Ishikawa (cell line): ENCODE data around the gene GIT2.

Experiments
- CEBPB ChIP-seq: IDR thresholded peaks from 2 replicates; pipeline ENCODE4 v1.6.1; 2012
- CREB1 ChIP-seq: IDR thresholded peaks from 2 replicates; pipeline ENCODE4 v1.6.1; 2012; ENCODE audit warnings: low read depth
- EGR1 ChIP-seq: IDR thresholded peaks from 2 replicates; pipeline ENCODE4 v1.6.1; 2012
- EP300 ChIP-seq: IDR thresholded peaks from 2 replicates; pipeline ENCODE4 v1.6.1; 2012; ENCODE audit warnings: borderline replicate concordance
- FOXM1 ChIP-seq: IDR thresholded peaks from 2 replicates; pipeline ENCODE4 v1.6.1; 2012; ENCODE audit warnings: low read depth, borderline replicate concordance
- MAX ChIP-seq: IDR thresholded peaks from 2 replicates; pipeline ENCODE4 v1.6.1; 2012
- NFIC ChIP-seq: IDR thresholded peaks from 2 replicates; pipeline ENCODE4 v1.6.1; 2012
- RAD21 ChIP-seq: IDR thresholded peaks from 2 replicates; pipeline ENCODE4 v1.6.1; 2012; ENCODE audit warnings: low read depth
- REST ChIP-seq: IDR thresholded peaks from 2 replicates; pipeline ENCODE4 v1.6.1; 2012; ENCODE audit warnings: low read depth, mild to moderate bottlenecking
- TAF1 ChIP-seq: IDR thresholded peaks from 2 replicates; pipeline ENCODE4 v1.6.1; 2012; ENCODE audit warnings: low read depth, mild to moderate bottlenecking
- TCF12 ChIP-seq: IDR thresholded peaks from 2 replicates; pipeline ENCODE4 v1.6.1; 2012; ENCODE audit warnings: low read depth
- TEAD4 ChIP-seq: IDR thresholded peaks from 2 replicates; pipeline ENCODE4 v1.6.1; 2012
- YY1 ChIP-seq: IDR thresholded peaks from 2 replicates; pipeline ENCODE4 v1.6.1; 2012; ENCODE audit warnings: low read depth
- ZBTB7A ChIP-seq: IDR thresholded peaks from 2 replicates; pipeline ENCODE4 v1.6.1; 2012; ENCODE audit warnings: low read depth
- TF ChIP-seq, protein P1 (sequence below): IDR thresholded peaks from 2 replicates; pipeline ENCODE4 v1.6.1; 2012

GIT2 gene

GRCh38 chr12:109998904-109999648, 2.9 kb upstream of the GIT2 start, which contains the start of gene ANKRD13A:
TSS of gene ANKRD13A (plus strand) at chr12:109999430. CDS start at chr12:109999689, 259 bp downstream.
- TF ChIP-seq ZBTB7A (peak; percentile 91; the same call in 1 of the 2 replicates), CREB1 (no peak), NFIC (no peak), MAX (peak; percentile 96), REST (no peak), CEBPB (no peak), TEAD4 (no peak), TAF1 (peak; percentile 86), FOXM1 (no peak), RAD21 (no peak), EGR1 (peak; percentile 84), YY1 (peak; percentile 99), EP300 (peak; percentile 68; the same call in 1 of the 2 replicates), TCF12 (no peak)
- TF ChIP-seq, protein P1, sequence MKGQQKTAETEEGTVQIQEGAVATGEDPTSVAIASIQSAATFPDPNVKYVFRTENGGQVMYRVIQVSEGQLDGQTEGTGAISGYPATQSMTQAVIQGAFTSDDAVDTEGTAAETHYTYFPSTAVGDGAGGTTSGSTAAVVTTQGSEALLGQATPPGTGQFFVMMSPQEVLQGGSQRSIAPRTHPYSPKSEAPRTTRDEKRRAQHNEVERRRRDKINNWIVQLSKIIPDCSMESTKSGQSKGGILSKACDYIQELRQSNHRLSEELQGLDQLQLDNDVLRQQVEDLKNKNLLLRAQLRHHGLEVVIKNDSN = peak; percentile 88

- no peak for TF ChIP-seq EGR1
- no peak for TF ChIP-seq ZBTB7A
- no peak for TF ChIP-seq RAD21
- no peak for TF ChIP-seq FOXM1
- TF ChIP-seq MAX = no peak
- TF ChIP-seq REST = no peak
- no peak for TF ChIP-seq TEAD4
- no peak for TF ChIP-seq NFIC
- no peak for TF ChIP-seq TAF1
These were observed 2.2 kb upstream of the GIT2 start for GRCh38 chr12:109998241-109998903.

- no peak for TF ChIP-seq REST
- no peak for TF ChIP-seq RAD21
- TF ChIP-seq EGR1 = no peak
- TF ChIP-seq EP300 = no peak
- TF ChIP-seq TEAD4 = no peak
- TF ChIP-seq CREB1 = no peak
- no peak for TF ChIP-seq MAX
- no peak for TF ChIP-seq TCF12
- TF ChIP-seq YY1 = no peak
- no peak for TF ChIP-seq FOXM1
- TF ChIP-seq NFIC = no peak
These were observed 1.2 kb upstream of the GIT2 start for GRCh38 chr12:109997393-109997792.

GRCh38 chr12:109996483-109996853, 300 bp upstream of the GIT2 start:
- TF ChIP-seq, protein P1 = no peak
- no peak for TF ChIP-seq MAX
- TF ChIP-seq EP300 = no peak
